DOHH2 (cell line): ENCODE measurements around the gene TCF3.

ENCODE experiments used
- H3F3A ChIP-seq: fragments of 200-600 bp; sonication (generic), shearing (Covaris generic); 2 replicates; pipeline ENCODE4 v1.6.0; 2016; ENCODE audit warnings: antibody characterized with exemption, mild to moderate bottlenecking; ENCODE audit not compliant: control insufficient read depth, insufficient read depth
- H3K27ac ChIP-seq: fragments of 200-600 bp; sonication (generic); 2 replicates; pipeline ENCODE4 v1.5.1; 2014; ENCODE audit warnings: low read depth, mild to moderate bottlenecking, low read length, moderate library complexity
- H3K27me3 ChIP-seq: fragments of 200-600 bp; sonication (generic); 2 replicates; pipeline ENCODE4 v1.6.1; 2014; ENCODE audit warnings: mild to moderate bottlenecking, low read length, mixed read lengths; ENCODE audit not compliant: control insufficient read depth
- H3K36me3 ChIP-seq: fragments of 200-600 bp; sonication (generic); 2 replicates; pipeline ENCODE4 v1.6.1; 2014; ENCODE audit warnings: mild to moderate bottlenecking, low read length, moderate library complexity, mixed read lengths; ENCODE audit not compliant: control insufficient read depth
- H3K4me1 ChIP-seq: fragments of 200-600 bp; sonication (generic); 2 replicates; pipeline ENCODE4 v1.6.1; 2014; ENCODE audit warnings: mild to moderate bottlenecking, low read length, mixed read lengths; ENCODE audit not compliant: control insufficient read depth
- H3K4me2 ChIP-seq: fragments of 200-600 bp; sonication (generic); 2 replicates; pipeline ENCODE4 v1.6.0; 2014; ENCODE audit warnings: mild to moderate bottlenecking, low read length, moderate library complexity
- H3K4me3 ChIP-seq: fragments of 200-600 bp; sonication (generic); 2 replicates; pipeline ENCODE4 v1.5.1; 2014; ENCODE audit warnings: mild to moderate bottlenecking, low read length, mixed read lengths
- H3K79me2 ChIP-seq: fragments of 200-600 bp; sonication (generic); 2 replicates; pipeline ENCODE4 v1.6.1; 2014; ENCODE audit warnings: mild to moderate bottlenecking, low read length, mixed read lengths; ENCODE audit not compliant: control insufficient read depth
- H3K9me2 ChIP-seq: fragments of 200-600 bp; sonication (generic); replicated peaks from 2 replicates; pipeline ENCODE4 v1.6.1; 2014; ENCODE audit warnings: mild to moderate bottlenecking, low read length, mixed read lengths; ENCODE audit not compliant: control insufficient read depth
- H3K9me3 ChIP-seq: fragments of 200-600 bp; sonication (generic); 2 replicates; pipeline ENCODE4 v1.6.1; 2014; ENCODE audit warnings: antibody characterized with exemption, low read length, mixed read lengths; ENCODE audit not compliant: control insufficient read depth, insufficient read depth
- H4K20me1 ChIP-seq: fragments of 200-600 bp; sonication (generic); 2 replicates; pipeline ENCODE4 v1.6.0; 2014; ENCODE audit warnings: low read depth, mild to moderate bottlenecking, antibody characterized with exemption, low read length, moderate library complexity; ENCODE audit not compliant: control insufficient read depth, insufficient read depth
- CTCF ChIP-seq: fragments of 200-600 bp; sonication (generic); IDR thresholded peaks from one replicate; pipeline ENCODE4 v1.5.1; 2014; ENCODE audit warnings: antibody characterized with exemption, mild to moderate bottlenecking, low read depth, low read length; ENCODE audit not compliant: poor library complexity, severe bottlenecking
- EZH2phosphoT487 ChIP-seq: fragments of 200-600 bp; sonication (generic); IDR thresholded peaks from 2 replicates; pipeline ENCODE4 v1.6.1; 2017; ENCODE audit warnings: borderline replicate concordance, mild to moderate bottlenecking, antibody characterized with exemption, low read length, moderate library complexity, mixed read lengths

The TCF3 gene

GRCh38 chr19:1566392-1567115, 85.9 kb downstream of the TCF3 start:
- Histone ChIP-seq H3K9me3 (peaks cover 3% of the 10 kb centered on the region; the same call in 1 of the 2 replicates), H3K4me3 (peak overlapping the region; percentile 56), H3K27me3 (peaks cover 10% of the 10 kb centered on the region; the same call in 1 of the 2 replicates), H3K36me3 (no peaks in the 10 kb centered on the region), H3K4me2 (peak overlapping the region; percentile 64), H3F3A (peaks cover 7% of the 10 kb centered on the region), H3K79me2 (peaks cover 5% of the 10 kb centered on the region; the same call in 1 of the 2 replicates), H3K4me1 (peaks cover 19% of the 10 kb centered on the region), H4K20me1 (no peaks in the 10 kb centered on the region), H3K9me2 (no peaks in the 10 kb centered on the region), H3K27ac (no peak overlapping the region)
- no peak for TF ChIP-seq CTCF
- TF ChIP-seq EZH2phosphoT487, result no peak

GRCh38 chr19:1563251-1563650, 89.2 kb downstream of the TCF3 start:
- H3K9me3 ChIP-seq, result no peaks in the 10 kb centered on the region
- H3K4me2 ChIP-seq, result no peak overlapping the region
- no peak overlapping the region for H3K4me3 ChIP-seq
- peaks cover 5% of the 10 kb centered on the region; the same call in 1 of the 2 replicates for H3K79me2 ChIP-seq
- H3K27me3 ChIP-seq, result no peaks in the 10 kb centered on the region
- no peaks in the 10 kb centered on the region for H3F3A ChIP-seq
- H3K9me2 ChIP-seq, result no peaks in the 10 kb centered on the region
- H3K27ac ChIP-seq, result no peak overlapping the region
- no peak for TF ChIP-seq EZH2phosphoT487
- no peak for TF ChIP-seq CTCF
- peaks cover 3% of the 10 kb centered on the region; the same call in 1 of the 2 replicates for H3K4me1 ChIP-seq
- no peaks in the 10 kb centered on the region for H3K36me3 ChIP-seq
- no peaks in the 10 kb centered on the region for H4K20me1 ChIP-seq

- Histone ChIP-seq H4K20me1 (no peaks in the 10 kb centered on the region), H3K27me3 (no peaks in the 10 kb centered on the region), H3K4me2 (no peak overlapping the region), H3K36me3 (no peaks in the 10 kb centered on the region), H3K4me1 (no peaks in the 10 kb centered on the region), H3K9me2 (no peaks in the 10 kb centered on the region), H3K79me2 (peaks cover 5% of the 10 kb centered on the region; the same call in 1 of the 2 replicates), H3K27ac (no peak overlapping the region), H3K4me3 (no peak overlapping the region), H3F3A (no peaks in the 10 kb centered on the region), H3K9me3 (no peaks in the 10 kb centered on the region)
- TF ChIP-seq CTCF, result no peak
- TF ChIP-seq EZH2phosphoT487, result no peak
Measured at GRCh38 chr19:1561236-1561842, 91.1 kb downstream of the TCF3 start.
